Left renal pelvis (tissue), 4 donors: Measurements from ENCODE around the gene NAB1. TPM values are rescaled to one million over a fixed set of nuclear protein-coding genes. Genes with fewer than 3 reads are reported as not detected.
"Not testable (repeated sequence)": the region's sequence is repeated elsewhere in the genome, so short reads cannot be mapped to it uniquely, and the experiment has no call there.

Experiments
- DNase-seq, 4 donors: peaks; one replicate each; pipeline ENCODE4 v3.0.0-alpha.2; 2013; ENCODE audit warnings: low read depth in 4 of 4, low spot score in 3 of 4
- polyA plus RNA-seq, 4 donors: library from polyadenylated mRNA; unstranded; fragments of 120-200 nt; gene quantifications; one replicate each; pipeline ENCODE4 v1.2.1, GENCODE V29; 2013; ENCODE audit not compliant: insufficient read length in 4 of 4

Gene NAB1, protein sequence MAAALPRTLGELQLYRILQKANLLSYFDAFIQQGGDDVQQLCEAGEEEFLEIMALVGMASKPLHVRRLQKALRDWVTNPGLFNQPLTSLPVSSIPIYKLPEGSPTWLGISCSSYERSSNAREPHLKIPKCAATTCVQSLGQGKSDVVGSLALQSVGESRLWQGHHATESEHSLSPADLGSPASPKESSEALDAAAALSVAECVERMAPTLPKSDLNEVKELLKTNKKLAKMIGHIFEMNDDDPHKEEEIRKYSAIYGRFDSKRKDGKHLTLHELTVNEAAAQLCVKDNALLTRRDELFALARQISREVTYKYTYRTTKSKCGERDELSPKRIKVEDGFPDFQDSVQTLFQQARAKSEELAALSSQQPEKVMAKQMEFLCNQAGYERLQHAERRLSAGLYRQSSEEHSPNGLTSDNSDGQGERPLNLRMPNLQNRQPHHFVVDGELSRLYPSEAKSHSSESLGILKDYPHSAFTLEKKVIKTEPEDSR
- polyA plus RNA-seq = 10 to 100 TPM; 69.0 to 81.7 (median 74.0) TPM

DNA sequence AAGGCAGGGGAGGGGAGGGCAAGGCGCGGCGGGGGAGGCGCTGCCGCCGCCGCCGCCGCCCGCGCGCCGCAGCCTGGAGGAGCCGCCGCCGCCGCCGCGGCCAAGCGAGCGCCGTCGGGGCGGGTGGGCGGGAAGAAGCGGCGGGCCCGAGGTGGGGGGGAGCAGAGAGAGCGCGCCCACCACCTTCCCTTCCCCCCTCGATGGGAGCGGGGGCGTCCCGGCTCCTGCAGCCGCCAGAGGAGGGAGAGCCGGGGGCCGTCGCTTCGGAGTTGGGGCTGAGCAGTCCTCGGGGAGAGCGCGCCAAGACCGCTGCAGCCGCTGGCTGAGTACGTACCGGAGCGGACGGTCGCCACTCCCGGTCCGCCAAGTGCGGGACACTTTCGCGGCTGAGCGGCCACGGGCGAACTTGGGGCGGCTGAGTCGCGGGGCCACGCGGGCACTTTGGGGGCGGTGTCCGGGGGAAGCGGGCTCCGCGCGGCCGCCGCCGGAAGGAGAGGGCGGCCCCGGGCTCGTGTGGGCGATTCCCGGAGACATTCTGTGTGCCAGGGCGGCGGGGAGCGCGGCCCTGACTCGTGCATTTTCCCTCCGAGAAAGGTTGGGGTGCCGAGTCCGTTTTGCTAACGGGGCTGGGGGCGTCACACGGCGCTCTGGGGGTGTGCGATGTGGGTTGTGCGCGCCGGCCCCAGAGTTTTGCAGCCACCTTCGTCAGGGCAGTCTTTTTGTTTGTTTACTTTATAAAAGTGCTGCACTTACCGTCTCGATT is at the start of gene NAB1:
Gene NAB1 (plus strand): TSS at position 49 of the 763 bp plus-strand sequence. CDS start 10,094 bp downstream, outside the sequence.
- DNase-seq = peak in 1 of 4 donors; percentile 39

DNA sequence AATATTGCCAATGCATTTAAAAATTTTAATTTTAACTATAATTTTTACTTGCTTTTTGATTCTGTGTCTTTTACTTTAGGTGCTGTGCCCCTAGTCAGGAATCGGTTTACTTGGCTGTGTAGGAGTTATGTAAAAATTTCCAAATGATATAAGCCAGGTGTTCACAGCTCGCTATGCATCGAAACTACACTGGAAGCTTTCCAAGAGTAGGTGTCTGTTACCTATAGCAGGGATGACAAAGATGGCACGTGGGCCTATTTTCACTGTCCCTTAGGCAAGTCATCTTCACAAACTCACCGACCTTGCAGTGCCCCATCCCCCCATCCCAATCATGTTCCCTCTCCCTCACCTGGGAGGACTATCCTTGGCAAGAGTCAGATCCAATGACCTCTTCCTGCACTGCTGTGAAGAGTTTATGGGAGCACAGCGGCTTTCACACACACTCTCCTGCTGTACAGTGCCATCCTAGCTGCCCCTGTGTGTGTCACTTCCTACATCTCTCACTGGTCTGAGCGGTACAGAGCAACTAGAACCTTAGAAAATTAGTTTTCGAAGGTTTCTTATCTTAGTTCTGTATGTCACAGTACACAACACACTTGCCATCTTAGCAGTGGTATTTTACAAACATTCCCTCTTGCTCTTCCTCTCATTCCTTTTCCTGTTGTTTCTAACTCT is 49.2 kb upstream of the NAB1 start:
- DNase-seq = no peak

DNA sequence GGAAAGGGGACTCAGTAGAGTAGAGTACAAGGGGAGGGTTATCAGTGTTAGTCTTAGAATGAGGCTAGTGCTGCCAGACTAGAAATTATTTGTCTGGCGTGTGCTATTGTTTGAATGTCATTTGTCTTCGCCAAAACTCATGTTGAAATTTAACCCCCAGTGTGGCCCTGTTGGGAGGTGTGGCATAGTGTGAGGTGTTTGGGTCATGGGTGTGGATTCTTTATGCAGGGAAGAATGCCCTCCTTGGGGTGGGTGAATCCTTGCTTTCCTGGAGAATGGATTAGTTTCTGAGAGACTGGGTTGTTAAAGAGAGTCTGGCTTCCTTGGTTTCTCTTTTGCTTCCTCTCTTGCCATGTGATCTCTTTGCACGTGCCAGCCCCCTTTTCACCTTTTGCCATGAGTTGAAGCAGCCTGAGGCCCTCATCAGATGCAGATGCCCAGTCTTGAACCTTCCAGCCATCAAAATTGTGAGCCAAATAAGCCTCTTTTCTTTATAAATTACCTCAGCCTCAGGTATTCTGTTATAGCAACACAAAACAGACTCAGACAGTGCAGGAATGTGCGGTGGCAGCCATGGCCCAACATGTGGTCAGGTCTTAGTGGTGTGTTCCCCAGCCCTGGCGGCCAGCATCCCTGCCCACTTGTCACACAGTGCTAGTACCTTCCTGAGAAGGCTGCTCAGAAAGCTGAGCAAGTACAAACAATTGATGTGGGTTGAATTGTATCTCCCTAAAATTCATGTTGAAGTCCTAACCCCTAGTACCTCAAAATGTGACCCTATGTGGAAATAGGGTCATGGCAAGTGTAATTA is 48.4 kb upstream of the NAB1 start:
- DNase-seq = no peak

DNA sequence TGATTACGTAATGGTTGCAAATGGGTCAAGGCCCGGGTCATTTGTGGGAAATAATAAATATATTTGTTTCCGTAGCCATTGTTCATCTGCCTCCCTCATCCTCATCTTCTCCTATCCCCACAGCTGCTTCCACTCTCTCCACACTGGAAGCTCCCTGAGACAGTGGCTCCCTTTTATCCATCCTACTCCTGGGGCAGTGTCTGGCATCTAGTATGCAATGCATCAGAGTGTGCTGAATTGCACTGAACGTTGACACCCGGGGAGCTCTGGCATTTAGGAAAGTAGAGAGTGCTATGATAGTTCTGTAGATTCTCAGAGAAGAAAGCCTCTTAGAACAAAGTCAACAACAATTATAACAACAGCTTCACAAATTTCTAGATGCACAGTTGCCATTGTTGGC is 45.5 kb upstream of the NAB1 start:
- DNase-seq = no peak

DNA sequence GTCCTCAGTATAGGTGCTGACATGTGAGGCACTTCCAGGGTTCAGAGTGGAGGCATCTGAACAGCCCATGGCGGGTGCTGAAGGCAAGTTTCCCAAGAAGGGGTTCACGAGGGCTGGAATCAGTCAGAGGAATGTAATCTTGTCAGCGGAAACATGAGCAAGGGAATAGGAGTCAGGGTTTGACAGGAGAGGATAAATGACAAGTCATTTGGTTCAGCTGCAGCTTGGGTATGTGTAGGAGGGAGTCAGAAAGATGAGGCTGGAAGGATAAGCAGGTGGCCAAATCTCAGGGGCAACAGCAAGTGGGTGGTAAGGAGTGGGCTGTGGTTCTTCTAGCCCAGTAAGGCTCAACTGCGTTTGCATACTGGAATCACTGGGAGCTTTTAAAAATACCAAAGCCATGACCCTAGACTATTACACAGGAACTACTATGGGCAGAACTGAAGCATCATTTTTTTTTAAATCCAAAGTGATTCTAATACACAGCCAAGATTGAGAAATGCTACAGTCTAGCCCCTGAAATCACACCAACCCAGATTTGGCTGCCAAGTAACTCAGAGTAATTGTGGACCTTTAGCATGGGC is 41.8 kb upstream of the NAB1 start:
- no peak for DNase-seq

DNA sequence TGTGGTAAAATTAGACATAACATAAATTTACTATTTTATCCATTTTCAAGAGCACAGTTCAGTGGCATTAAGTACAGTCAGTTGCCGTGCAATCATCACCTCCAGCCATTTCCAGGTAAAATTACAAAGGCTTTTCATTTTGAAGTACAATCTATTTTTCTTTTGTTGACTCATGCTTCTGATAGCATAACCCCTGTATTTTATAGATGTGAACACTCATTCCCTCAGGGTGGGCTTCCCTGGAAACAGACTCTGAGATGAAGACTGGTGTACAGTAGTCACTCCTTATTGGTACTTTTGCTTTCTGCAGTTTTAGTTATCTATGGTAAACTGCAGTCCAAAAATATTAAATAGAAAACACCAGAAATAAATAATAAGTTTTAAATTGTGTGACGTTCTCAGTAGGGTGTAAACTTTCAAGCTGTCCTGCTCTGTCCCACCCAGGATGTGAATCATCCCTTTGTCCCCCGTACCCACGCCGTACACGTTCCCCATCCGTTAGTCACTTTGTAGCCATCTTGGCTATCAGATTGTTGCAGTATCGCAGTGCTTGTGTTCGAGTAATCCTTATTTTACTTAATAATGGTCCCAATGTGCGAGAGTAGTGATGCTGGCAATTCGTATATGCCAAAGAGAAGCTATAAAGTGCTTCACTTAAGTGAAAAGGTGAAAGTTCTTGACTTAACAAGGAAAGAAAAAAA is 41.1 kb upstream of the NAB1 start:
- no peak for DNase-seq

DNA sequence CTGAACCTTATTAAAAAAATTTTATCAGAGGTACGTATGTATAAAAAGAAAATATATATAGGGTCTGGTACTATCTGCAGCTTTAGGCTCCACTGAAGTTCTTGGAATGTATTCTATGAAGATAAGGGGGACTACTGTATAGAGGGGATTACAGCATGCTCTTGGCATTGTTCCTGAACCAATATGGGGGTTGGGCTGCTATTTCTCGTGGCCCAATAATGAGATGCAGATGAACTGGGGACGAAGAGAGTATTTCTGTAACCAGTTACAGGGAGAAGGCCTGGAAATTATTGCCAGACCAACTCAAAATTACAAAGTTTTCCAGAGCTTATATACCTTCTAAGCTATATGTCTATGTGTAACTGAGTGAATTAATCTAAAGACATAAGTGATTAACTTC is 40.0 kb upstream of the NAB1 start:
- DNase-seq = not testable (repeated sequence)

DNA sequence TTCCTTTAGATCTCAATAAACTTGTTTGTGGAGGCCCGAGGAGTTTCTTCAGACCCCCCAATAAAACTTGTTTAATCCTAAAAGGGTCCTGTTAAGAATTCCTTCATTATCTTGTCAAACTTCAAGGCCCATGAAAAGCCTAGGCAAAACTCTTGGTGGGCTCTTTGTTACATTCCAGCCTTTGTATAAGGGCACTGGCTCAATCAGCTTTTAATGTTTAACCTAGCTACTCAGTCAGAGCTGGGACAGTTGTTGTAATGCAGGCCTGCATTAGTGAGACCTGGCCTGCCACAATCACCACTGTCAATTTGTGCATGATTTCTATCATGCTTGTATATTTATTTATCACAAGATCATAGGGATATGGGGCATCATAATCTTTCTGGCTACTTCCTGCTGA is 39.5 kb upstream of the NAB1 start:
- DNase-seq = not testable (repeated sequence)

DNA sequence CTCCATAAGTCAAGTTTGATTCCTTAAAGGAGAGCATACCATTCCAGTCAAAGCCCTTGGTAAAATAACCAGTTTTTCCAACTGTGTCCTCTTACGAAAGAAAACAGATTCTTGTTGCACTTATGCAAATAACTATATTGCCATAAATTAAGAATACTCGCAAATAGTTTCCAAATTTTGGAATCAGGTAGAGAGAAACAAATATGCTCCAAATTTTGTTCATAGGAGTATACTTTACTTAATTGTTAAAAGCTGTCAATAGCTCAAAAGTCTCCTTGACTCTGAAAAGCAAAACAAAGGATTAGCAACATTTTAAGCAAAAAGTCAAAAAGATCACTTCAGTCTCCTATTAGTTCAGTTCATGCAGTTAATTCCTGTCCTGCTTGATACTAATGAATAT is 38.4 kb upstream of the NAB1 start:
- DNase-seq = not testable (repeated sequence)

DNA sequence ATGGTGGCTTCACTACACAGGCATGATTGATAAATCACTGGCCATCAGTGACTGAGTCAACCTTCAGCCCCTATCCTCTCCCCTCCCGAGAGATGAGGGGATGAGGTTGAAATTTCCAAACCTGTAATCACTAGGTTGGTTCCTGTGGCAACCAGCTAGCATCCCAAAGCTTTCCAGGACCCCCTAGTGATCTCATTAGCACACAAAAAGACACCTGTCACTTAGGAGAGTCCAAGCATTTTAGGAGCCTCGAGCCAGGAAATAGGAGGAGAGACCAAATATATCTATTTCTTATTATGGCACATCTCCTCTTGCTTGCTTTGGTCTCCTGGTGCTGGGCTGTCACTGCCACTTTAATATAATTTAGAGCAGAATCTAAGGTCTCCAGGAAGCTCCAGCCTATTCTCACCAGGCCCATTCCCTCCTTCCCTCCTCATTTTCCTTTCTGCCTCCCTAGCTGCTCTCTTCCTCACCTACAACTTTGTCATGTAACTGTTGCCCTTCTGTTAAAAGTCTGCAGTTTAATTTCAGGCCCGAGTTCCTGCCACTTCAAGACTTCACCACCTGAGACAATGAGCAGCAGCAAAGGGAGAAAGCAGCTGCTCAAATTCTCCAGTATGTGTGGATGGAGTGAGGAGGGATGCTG is 33.2 kb upstream of the NAB1 start:
- DNase-seq = no peak

DNA sequence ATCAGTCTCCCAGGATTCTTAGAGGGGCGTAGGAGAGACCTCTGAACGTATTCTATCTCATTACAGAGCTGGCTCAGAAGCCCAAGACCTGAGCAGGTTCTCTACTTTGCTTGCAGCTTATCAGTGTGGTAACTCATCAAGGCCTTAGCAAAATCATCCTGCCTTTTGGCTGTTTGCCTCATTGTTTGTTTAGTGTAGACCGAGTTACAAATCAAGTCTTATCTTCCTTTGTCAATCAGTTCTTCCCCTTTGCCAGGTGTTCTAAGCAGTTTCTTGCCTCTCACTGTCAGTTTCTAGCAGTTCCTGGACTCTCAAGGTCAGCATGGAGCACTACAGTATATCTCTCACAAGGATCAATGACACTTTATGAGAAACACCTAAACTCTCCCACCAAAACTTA is 30.9 kb upstream of the NAB1 start:
- DNase-seq = no peak

DNA sequence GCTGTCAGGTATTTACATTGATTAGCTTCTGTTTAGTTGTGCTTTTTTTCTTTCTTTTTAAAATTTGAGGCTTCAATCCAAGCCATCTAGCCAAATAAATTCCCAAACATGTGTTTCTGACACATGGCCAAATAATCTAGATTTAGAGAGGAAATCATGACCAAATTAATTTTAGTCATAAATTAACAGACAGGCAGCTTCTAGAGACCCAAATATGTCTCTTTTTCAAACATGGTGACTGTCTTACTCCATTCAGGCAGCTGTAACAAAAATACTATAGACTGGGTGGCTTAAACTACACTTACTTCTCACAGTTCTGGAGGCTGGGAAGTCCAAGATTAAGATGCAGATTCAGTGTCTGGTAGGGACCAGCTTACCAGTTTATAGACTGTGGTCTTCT is 23.2 kb upstream of the NAB1 start:
- no peak for DNase-seq

DNA sequence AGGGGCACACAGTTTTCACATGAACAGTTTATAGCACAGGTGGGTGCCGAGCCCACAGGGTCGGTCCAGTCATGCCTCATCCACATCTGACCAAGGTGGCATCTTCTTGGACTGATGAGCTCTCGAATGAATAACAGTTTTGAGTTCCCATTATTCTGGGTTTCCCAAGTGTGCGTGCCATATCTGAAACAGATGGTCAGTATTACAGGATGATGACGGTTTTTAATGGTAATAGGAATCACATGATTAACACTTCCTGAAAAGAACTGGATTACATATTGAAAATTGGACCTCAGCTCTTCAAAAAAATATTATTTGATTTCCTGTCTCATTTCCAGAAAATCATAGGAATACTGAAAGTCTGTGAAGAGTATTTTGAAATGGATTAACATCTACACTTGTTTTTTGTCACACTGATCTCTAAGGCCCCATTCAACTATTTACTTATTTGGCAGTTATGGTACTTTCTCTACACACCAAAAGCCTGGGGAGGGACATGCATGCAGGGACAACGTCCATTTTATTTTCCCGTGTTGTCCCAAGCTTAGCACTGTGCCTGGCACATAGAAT is 22.2 kb upstream of the NAB1 start:
- no peak for DNase-seq

DNA sequence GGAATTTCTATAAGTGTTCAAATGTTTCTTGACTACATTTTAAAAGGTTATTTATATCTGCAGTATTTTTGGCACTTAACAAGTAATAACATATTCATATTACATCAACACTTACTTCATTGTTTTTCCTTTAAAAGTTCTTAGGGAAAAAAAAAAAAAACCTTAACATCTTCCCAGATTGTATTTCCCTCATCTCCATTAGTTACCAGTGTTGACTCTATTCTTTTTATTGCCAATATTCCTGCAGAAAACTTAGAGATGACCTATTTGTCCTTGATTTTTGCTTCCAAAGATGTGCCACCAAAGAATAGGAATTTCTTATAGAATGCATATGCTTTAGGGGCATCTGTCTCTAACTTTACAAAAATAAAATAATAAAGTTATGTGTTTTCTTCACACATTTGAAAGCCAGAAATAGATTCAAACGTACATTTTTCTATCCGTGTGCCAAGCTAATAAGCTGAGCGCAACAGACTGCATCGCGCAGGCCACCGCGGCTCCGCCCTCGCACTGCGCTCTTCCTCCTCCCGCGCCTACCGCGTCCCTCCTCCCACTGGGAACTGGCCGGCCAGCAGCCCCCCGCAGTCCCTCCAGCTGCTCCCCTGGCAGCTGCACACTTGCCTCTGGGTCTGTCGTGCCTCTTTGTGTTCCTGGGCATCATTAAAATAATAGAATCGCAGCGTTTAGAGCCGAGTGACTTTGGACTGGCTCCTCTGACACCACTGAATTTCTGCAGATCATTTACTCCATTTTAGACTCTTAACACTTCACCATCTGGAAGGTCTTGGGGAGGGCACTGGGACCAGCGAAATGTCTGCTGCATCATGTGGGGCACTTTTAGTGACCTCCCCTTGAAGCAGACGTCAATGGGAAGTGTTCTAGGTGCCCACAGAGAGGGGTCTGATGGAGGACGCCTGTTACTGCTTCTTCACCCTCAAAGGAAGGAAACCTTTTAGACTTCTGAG is 21.2 kb upstream of the NAB1 start:
- no peak for DNase-seq

DNA sequence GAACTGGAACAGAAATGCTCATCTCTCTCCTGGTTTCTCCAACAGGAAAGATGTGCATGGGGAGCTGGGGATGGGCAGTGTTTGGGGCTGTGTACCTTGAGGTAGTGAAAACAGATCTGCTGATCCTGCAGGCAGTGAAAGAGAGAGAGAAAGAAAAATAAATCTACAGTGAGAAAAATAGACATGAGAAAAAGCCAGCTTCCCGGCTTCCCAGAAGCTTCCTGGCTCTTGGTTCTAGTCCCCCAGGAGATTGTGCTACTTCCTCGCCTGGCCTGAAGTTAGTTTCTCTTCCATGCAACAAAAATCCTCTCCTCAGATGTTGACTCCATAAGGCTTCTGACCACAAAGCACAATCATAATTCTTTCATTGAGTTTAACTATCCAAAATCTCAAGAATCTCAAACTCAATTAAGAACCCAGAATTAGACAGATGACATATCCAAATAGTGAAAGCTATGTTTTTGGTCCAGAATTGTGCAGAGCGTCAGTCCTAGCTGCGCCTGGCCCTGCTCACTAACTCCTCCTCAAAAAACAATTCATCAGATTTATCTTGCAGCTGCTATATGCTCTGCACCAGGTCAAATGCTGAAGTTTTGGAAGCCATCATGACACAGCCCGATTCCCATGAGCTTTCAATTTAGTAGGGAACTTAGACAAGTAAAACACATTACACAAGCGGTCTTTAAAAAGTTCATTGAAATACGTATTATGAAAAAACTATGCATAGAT is 20.1 kb upstream of the NAB1 start:
- no peak for DNase-seq

DNA sequence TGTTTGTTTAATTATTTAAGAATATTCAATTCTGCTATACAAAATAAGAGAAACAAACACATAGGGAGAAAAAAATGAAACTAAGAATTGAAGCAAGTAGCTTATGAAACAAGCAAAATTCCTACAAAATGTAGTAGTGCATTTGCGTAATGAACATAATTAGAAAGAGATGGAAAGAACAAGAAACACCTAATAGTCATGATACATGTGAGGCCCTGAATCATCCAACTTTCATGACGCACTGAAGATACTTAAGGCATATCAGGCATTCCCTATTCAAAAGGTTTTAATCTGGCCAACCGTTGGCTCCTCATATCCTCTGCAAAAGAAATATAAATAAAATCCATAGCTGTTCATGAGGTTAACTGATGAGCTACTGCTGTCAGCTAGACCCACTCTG is 14.5 kb upstream of the NAB1 start:
- DNase-seq = no peak

DNA sequence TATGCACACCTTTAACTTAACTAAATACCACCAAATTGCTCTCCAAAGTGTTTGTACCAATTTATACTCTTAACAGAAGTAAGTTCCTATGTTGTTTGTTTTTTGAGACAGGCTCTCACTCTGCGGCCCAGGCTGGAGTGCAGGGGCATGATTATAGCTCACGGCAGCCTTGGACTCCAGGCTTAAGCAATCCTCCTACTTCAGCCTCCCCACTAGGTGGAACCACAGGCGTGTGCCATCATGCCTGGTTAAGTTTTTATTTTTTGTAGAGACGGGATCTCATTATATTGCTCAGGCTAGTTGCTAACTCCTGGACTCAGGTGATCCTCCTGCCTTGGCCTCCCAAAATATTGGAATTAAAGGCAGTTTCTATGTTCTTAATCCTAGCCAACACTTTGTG is 13.1 kb upstream of the NAB1 start:
- no peak for DNase-seq
